GM19372 (cell line): ENCODE results near the gene CLIP1.
"Not testable (repeated sequence)": the region's sequence is repeated elsewhere in the genome, so short reads cannot be mapped to it uniquely, and the experiment has no call there.

Experiments
- ATAC-seq: cut with Tn5 transposase; IDR thresholded peaks from one replicate; pipeline ENCODE4 v1.9.1; 2021; ENCODE audit warnings: mild to moderate bottlenecking, low read depth, moderate library complexity; ENCODE audit not compliant: unreplicated experiment

The CLIP1 gene

GRCh38 chr12:122266230-122266901, 156.1 kb downstream of the CLIP1 start, which contains the start of gene VPS33A:
Gene VPS33A (minus strand): TSS chr12:122266494. CDS start chr12:122266408, 86 bp downstream.
- ATAC-seq, result peak; percentile 88

DNA sequence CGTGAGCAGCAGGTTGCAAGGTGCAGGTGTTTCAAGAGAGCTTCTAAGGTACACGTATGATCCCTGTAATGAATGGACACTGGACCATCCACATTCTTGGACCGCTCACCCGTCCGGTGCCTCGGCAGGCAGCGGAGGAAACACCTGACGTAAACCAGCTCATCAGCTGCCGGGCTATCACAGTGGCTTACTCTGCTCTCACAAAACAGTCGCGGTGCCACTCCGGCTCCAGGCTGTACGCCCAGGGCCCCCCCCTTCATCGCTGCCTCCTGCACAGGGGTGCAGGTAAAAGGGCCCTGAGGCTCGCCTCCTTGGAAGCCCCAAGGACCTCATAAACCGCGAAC, 156.6 kb downstream of the CLIP1 start:
- no peak for ATAC-seq

GRCh38 chr12:122265476-122265875, 157.0 kb downstream of the CLIP1 start:
- ATAC-seq, result no peak

GRCh38 chr12:122260735-122261134, 161.7 kb downstream of the CLIP1 start:
- ATAC-seq, result not testable (repeated sequence)

DNA sequence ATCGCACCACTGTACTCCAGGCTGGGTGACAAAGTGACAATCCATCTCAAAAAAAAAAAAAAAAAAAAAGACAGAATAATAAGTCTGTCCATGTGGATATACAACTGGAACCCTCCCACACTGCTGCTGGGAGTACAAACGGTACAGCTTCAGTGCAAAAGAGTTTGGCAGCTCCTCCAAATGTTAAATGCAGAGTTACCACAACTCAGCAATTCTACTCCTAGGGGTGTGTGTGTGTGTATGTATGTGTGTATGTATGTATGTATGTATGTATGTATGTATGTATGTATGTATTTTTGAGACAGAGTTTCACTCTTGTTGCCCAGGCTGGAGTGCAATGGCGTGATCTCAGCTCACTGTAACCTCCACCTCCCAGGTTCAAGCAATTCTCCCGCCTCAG, 163.5 kb downstream of the CLIP1 start:
- ATAC-seq, result not testable (repeated sequence)

GRCh38 chr12:122258462-122258861, 164.0 kb downstream of the CLIP1 start:
- not testable (repeated sequence) for ATAC-seq

DNA sequence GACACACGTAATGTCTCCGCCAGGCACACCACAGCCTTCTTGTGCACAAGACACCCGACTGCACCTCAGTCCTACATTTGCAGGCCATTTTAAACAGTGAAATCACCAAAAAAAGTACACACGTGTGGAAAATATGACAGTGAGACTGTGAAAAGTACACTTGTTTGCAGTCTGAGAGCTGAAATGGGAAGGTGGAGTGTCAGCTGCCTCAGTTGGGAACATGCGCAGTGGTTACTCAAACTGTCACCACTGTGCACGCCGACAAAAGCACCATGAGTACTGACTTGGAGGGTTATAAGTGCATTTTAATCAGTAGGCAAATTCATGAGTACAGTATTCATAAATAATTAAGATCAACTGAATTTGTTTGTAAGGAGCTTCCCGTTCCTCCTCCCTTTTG, 171.9 kb downstream of the CLIP1 start:
- no peak for ATAC-seq

DNA sequence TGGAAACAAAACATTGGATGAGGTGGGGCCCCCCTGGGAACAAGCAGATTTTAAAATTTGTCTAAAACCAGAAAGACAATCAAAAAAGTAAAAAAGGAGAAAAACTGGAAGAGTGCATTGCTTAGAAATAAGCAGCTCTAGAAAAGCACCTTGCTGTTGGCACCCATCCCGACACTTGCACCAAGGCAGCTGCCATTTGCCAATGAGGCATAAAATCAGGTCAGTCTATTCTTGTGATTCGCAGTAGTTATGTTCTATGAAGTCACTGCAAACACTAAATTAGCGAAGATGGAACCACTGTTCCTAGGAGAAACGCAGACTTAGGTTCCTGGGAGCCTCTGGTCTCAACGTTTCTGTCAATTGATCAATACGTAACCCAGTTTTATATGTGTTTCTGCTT, 172.4 kb downstream of the CLIP1 start:
- ATAC-seq, result no peak

DNA sequence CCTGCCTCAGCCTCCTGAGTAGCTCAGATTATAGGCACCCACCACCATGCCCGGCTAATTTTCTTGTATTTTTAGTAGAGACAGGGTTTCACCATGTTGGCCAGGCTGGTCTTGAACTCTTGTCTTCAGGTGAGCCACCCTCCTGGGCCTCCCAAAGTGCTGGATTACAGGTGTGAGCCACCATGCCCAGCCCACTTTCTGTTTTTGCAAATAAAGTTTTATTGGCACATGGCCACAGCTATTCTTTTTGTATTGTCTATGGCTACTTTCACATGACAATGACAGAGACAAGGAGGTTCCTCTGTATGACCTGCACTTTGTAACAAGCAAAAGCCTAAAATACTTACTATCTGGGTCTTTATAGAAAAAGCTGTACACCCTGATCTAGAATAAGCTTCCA, 176.9 kb downstream of the CLIP1 start:
- no peak for ATAC-seq

- ATAC-seq, result no peak
These were observed 177.7 kb downstream of the CLIP1 start for GRCh38 chr12:122244565-122245371.

DNA sequence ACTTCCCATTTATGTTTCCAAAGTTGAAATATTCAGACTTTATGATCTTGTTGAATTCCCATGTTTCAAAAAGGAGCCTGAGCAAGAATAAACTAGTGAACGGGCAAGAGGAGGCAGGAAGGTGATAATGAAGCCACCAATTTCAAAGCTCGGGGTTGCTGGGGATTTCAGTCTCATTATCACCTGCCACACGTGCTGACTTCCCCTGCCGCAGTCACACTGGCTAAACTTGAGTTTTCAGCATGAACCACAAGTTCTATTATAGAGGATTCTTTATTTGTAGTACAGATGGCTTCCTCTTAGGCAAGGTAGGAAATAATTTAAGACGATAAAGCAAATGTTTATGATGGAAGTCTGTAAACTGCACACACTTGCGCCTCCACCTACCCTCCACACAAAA, 178.5 kb downstream of the CLIP1 start:
- no peak for ATAC-seq

DNA sequence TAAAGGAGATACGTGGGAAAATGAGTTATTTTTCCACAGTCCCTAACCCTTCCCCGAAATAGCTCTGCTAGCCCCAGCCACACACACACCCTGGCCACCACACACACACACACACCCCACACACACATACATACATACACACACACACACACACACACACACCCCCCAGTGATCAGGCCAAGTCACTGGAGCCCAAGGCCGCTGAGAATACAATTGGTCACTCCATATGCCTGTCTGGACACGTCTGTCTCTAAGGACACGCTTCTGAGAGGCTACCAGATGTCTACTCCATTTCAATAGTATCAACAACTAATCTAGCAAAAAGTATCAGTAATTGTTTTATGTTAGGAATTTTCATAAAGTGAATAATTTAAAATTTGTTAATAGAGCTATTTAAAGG, 183.6 kb downstream of the CLIP1 start:
- no peak for ATAC-seq

DNA sequence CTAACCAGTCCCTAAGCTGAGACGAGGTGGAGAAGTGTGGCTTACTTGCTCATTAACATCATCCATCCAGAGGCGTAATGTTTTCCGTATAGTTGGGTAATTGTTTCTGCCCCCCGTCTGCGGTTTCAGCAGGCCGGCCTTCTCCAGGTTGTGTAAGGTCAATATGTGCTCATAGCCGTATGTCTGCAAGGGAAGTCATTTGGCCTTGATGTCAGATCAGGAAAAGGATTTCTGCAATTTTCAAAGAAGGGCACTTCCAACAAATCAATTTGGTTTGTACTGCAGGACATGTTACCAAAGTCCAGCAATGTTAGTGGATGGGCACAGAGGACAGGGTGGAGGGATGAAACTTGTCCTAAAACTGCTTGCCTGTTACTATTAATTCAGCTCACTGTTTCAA, 186.7 kb downstream of the CLIP1 start:
- ATAC-seq, result no peak

DNA sequence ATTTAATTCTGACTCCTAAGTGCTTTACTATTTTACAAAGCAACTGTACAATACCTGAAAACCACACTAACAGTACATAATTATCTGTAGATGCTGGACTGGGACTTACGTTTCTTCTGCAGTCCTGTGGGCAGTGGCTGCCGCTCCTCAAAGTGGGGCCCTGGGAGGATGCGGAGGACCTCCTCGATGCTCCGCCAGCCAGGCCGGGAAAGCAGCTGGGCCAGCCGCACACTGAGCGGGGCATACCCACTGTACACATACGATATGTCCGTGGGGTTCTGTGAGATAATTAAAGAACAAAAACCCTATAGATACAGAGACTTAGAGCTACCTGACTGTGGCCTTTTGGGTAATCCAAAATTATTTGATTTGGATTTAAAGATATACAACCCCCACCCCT, 189.8 kb downstream of the CLIP1 start:
- ATAC-seq, result no peak

DNA sequence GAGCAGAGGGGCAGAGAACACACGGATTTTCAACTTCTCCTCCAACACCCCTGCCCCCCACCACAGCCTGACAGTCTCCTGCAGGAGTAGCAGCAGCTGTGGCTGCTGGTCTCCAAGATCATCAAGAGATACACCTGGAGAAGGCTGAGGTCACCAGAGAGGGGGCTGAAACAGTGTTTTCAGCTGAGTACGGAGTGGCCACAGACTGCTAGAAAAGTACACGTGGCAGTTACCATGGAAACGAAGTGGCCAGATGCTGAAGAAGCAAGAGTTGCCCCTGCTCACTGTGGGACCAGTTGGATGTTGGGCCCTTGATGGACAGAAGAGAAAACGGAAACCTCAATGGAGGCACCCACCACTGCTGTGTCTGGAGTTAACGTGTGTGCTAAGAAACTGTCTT, 191.7 kb downstream of the CLIP1 start:
- ATAC-seq, result no peak

- ATAC-seq, result no peak
These were observed 194.4 kb downstream of the CLIP1 start for GRCh38 chr12:122228092-122228491.

DNA sequence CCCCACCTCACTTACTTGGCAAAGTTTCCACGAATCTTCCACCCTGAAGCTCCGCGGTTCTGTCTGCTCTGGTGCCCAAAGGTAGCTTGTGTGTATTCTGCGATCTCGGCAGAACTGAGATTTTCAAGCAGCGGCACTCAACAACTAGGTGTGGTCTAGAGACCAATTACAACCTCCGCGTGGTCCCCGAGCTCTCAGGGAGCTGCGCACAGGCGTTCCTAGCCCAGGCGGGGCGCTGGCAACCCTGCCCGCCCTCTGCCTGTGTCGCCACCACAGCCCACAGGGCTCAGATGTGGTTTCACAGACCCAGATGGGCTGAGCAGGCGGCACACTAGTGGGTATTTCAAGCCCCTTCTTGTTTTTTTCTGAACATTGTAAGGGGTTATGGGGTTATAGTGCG, 195.1 kb downstream of the CLIP1 start:
- ATAC-seq, result no peak

GRCh38 chr12:122226366-122227125, 195.9 kb downstream of the CLIP1 start:
- ATAC-seq, result no peak

GRCh38 chr12:122225683-122226365, 196.6 kb downstream of the CLIP1 start, which contains the start of gene DIABLO:
Gene DIABLO (minus strand): TSS chr12:122226052. CDS start chr12:122226014, 38 bp downstream.
- peak; percentile 86 for ATAC-seq
